Stomach smooth muscle (tissue), 2 donors: ENCODE measurements around the gene CDH19.

ENCODE experiments used
- H3K27ac ChIP-seq: one replicate; pipeline ENCODE4 v1.7.0; 2013; ENCODE audit warnings: mild to moderate bottlenecking, low read length, inconsistent platforms
- H3K27me3 ChIP-seq, 2 donors: one replicate each; pipeline ENCODE4 v1.7.0; 2013; ENCODE audit warnings: low read length in 2 of 2; ENCODE audit not compliant: insufficient read depth in 2 of 2, control insufficient read depth in 1 of 2
- H3K36me3 ChIP-seq, 2 donors: one replicate each; pipeline ENCODE4 v1.7.0; 2013; ENCODE audit warnings: low read length in 2 of 2; ENCODE audit not compliant: control insufficient read depth in 2 of 2, insufficient read depth in 2 of 2
- H3K4me1 ChIP-seq: one replicate; pipeline ENCODE4 v1.7.0; 2013; ENCODE audit warnings: low read length; ENCODE audit not compliant: control insufficient read depth, insufficient read depth
- H3K4me3 ChIP-seq, 2 donors: one replicate each; pipeline ENCODE4 v1.7.0; 2013; ENCODE audit warnings: low read length in 2 of 2
- H3K9ac ChIP-seq, 2 donors: one replicate each; pipeline ENCODE4 v1.7.0; 2013; ENCODE audit warnings: low read length in 2 of 2, mild to moderate bottlenecking in 1 of 2
- H3K9me3 ChIP-seq, 2 donors: one replicate each; pipeline ENCODE4 v1.7.0; 2013; ENCODE audit warnings: low read length in 2 of 2; ENCODE audit not compliant: control insufficient read depth in 2 of 2
- donor health status: healthy.
- donor health status: Pancreatic carcinoma.

The CDH19 gene

DNA sequence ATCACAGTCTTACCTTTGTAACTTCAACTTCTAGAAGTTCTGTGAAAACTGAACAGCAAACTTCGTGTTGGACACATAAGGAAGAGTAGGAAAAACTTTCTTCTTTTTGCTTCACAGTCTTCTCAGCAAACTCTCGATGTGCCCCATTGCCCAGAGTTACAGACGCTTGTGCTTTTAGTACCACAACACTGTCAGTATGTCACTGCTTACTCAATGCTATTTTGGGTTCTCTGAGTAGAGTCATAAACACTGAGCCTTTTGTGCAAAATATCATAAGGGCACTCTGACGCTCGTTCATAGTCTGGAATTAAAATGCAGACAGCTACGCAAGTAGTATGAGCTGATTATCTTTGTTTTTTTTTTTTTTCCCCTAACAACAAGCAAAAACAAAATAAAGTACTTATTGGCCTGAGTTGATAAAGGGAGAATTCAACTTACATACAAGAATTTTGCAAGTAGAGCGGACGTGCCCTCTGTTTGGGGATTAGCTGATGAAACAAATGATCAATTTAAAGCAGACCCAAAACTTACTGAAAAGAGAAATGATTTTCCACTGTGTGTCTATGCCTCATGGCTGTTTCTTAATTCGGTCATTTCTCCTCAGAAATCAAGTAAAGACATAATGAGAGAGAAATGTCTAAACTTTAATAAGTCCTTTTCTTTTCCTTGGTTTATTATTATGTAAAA is at the start of gene CDH19:
Gene CDH19, minus strand, starts transcription at position 150 of the 687 bp plus-strand sequence. CDS start 31,886 bp downstream, outside the sequence.
- Histone ChIP-seq H3K4me3 (no peak within 1 kb of the TSS), H3K36me3 (no peaks in the 10 kb centered on the region), H3K27me3 (no peaks in the 10 kb centered on the region), H3K27ac (no peak within 1 kb of the TSS), H3K9me3 (no peaks in the 10 kb centered on the region), H3K9ac (no peak within 1 kb of the TSS), H3K4me1 (no peaks in the 10 kb centered on the region)

DNA sequence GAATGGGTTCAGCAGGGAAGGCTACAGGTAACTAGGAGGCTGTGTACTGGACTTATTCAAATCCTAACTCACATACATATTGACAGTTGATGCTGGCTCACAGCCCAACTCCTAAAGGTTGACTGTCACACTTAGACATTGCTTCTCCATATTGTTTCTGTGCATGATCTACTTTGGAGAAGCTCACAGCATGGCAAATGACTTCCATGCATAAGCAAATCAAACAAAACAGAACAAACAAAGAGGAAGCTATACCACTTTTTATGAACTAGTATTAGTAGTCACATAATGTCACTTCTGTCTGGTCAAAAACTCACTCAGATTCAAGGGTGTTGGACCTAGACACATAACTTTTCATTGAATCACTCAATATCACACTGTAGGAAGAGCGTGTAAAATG is 43.8 kb upstream of the CDH19 start:
- Histone ChIP-seq H3K36me3 (no peaks in the 10 kb centered on the region), H3K9ac (no peak overlapping the region), H3K4me3 (no peak overlapping the region), H3K9me3 (no peaks in the 10 kb centered on the region), H3K27me3 (no peaks in the 10 kb centered on the region), H3K4me1 (no peaks in the 10 kb centered on the region), H3K27ac (no peak overlapping the region)

DNA sequence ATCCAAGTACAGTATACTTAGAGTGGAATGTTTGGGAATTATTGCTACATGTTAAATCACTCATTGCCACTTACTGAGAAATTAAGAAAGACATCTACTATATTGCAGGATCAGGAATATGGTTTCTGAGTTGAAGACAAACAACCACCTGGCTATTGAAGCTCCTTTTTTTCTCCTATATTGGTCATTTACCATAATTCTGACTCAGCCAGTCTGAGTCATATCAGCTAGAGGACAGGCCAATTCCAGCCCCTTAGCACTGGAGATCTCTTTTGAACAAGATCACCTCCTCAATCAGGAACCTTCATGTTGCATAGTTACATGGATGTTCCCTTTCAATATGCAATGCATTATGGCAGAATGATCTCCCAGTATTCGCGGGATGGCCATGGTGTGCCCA is 42.7 kb upstream of the CDH19 start:
- H3K27ac ChIP-seq: no peak overlapping the region
- no peaks in the 10 kb centered on the region for H3K27me3 ChIP-seq
- H3K9me3 ChIP-seq: no peaks in the 10 kb centered on the region
- no peaks in the 10 kb centered on the region for H3K4me1 ChIP-seq
- H3K36me3 ChIP-seq: no peaks in the 10 kb centered on the region
- H3K9ac ChIP-seq: no peak overlapping the region
- H3K4me3 ChIP-seq: no peak overlapping the region

GRCh38 chr18:66645983-66646382 is 42.1 kb upstream of the CDH19 start:
- H3K27me3 ChIP-seq: no peaks in the 10 kb centered on the region
- no peak overlapping the region for H3K4me3 ChIP-seq
- H3K27ac ChIP-seq: no peak overlapping the region
- H3K9me3 ChIP-seq: no peaks in the 10 kb centered on the region
- no peak overlapping the region for H3K9ac ChIP-seq
- H3K4me1 ChIP-seq: no peaks in the 10 kb centered on the region
- H3K36me3 ChIP-seq: no peaks in the 10 kb centered on the region

GRCh38 chr18:66641056-66641455 is 37.2 kb upstream of the CDH19 start:
- H3K9ac ChIP-seq: no peak overlapping the region
- H3K27ac ChIP-seq: no peak overlapping the region

DNA sequence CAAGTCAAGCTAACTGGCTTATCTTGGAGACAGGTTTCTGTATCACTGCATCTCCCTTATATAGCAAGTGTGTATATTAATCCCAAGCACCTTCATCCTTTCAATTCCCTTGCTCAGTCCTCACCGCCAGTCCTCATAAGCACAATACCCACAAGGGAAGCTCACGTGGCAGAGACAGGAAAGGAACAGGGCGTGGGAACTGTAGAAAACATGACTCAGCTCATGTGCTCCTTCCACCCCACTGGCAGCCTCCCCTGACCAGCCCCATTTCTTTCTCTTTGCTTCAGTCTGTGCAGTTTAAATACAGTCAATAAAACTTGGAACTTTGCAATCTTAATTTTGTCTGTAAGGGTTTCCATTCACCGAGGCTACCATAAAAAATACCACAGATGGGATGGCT is 36.5 kb upstream of the CDH19 start:
- Histone ChIP-seq H3K36me3 (no peaks in the 10 kb centered on the region), H3K4me3 (no peak overlapping the region), H3K27ac (no peak overlapping the region), H3K9me3 (no peaks in the 10 kb centered on the region), H3K9ac (no peak overlapping the region), H3K27me3 (no peaks in the 10 kb centered on the region), H3K4me1 (no peaks in the 10 kb centered on the region)

More at GRCh38 chr18:66641056-66641455, 37.2 kb upstream of the CDH19 start:
- H3K4me1 ChIP-seq: no peaks in the 10 kb centered on the region
- no peak overlapping the region for H3K4me3 ChIP-seq
- H3K9me3 ChIP-seq: no peaks in the 10 kb centered on the region
- no peaks in the 10 kb centered on the region for H3K36me3 ChIP-seq
- H3K27me3 ChIP-seq: no peaks in the 10 kb centered on the region

DNA sequence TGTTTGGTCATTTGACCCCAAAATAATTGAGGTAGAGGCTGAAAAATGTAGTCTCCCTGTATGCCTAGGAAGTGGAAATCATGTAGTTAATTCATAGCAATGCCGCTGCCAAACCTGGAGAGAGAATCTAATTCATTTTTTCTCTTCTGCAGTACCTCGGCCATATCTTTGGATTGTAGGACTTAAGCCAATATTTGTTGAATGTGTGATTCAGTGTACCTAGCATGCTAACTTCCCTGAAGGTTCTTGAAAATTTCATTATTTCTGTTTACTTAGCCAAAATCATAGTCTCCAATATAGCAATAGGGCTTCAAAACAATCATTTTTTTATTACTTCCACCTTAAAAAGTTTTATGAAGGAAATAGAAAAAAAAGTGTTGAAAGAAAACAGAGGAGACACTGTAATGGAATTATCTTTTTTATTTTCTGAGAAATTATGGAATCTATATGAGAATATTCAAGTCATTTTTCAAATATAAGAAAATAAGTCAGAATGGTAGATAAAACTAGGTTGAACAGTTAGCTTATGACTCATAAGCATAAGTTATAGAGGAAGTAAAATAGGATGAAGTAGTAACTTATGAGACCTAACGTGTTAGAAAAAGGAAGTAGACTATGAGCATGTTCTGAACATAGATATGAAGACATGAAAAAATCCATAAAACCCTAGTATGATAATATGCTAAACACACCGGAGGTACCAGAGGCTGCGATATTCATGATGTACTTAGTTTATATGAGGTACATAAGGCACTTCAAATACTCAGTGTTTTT is 35.2 kb upstream of the CDH19 start:
- H3K9ac ChIP-seq: no peak overlapping the region
- no peaks in the 10 kb centered on the region for H3K27me3 ChIP-seq
- no peak overlapping the region for H3K27ac ChIP-seq
- H3K4me3 ChIP-seq: no peak overlapping the region
- no peaks in the 10 kb centered on the region for H3K36me3 ChIP-seq
- H3K4me1 ChIP-seq: no peaks in the 10 kb centered on the region
- no peaks in the 10 kb centered on the region for H3K9me3 ChIP-seq

- Histone ChIP-seq H3K4me1 (no peaks in the 10 kb centered on the region), H3K9me3 (no peaks in the 10 kb centered on the region), H3K9ac (no peak overlapping the region), H3K27me3 (no peaks in the 10 kb centered on the region), H3K36me3 (no peaks in the 10 kb centered on the region), H3K4me3 (no peak overlapping the region), H3K27ac (no peak overlapping the region)
These were observed 31.5 kb upstream of the CDH19 start for GRCh38 chr18:66635342-66635741.

DNA sequence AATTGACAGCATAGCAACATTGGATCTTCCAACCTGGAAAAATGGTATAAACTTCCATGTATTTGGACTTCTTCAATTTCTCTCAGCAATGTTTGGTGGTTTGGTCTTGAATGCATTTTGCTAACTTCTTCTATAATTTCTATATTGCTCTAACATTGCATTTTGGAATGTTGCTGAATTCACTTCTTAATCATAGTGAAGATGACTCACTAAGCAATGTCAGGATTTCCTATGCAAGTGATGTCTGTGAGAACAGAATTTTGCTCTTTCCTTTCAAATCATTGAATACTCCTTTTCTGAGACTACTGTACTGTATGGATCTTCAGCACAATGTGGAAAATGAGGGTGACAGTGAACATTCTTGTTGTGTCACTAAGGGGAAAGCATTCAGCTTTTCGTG is 28.9 kb upstream of the CDH19 start:
- Histone ChIP-seq H3K27ac (no peak overlapping the region), H3K9ac (no peak overlapping the region), H3K27me3 (no peaks in the 10 kb centered on the region), H3K4me3 (no peak overlapping the region), H3K36me3 (no peaks in the 10 kb centered on the region), H3K4me1 (no peaks in the 10 kb centered on the region), H3K9me3 (no peaks in the 10 kb centered on the region)

DNA sequence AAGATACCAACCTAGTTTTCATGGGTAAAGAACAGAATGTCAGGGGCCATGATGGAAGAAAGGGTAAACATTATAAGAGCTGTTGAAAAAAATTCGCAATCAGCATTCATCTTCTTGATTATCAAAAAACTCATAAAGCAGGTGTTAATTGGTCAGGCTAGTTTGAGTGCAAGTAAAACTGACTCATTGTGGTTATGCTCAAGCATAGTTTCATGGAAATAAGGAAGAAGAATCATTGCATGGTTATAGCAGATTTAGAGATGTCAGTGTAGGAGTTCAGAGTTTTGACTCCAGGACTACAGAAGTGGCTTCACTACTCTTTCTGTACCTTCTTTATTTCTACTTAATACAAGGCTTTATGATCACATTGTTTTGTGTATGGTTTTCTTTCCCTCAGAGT is 26.9 kb upstream of the CDH19 start:
- H3K9me3 ChIP-seq: no peaks in the 10 kb centered on the region

GRCh38 chr18:66623821-66624220 is 19.9 kb upstream of the CDH19 start:
- H3K4me1 ChIP-seq: no peaks in the 10 kb centered on the region
- no peaks in the 10 kb centered on the region for H3K27me3 ChIP-seq
- no peaks in the 10 kb centered on the region for H3K36me3 ChIP-seq
- H3K9ac ChIP-seq: no peak overlapping the region
- no peaks in the 10 kb centered on the region for H3K9me3 ChIP-seq
- H3K27ac ChIP-seq: no peak overlapping the region
- H3K4me3 ChIP-seq: no peak overlapping the region

More for the DNA sequence above, 26.9 kb upstream of the CDH19 start:
- Histone ChIP-seq H3K36me3 (no peaks in the 10 kb centered on the region), H3K4me3 (no peak overlapping the region), H3K4me1 (no peaks in the 10 kb centered on the region), H3K27me3 (no peaks in the 10 kb centered on the region), H3K9ac (no peak overlapping the region), H3K27ac (no peak overlapping the region)
